ENCODE results near the gene TRIM38.

The TRIM38 gene

GRCh38 chr6:25961619-25962148, 918 bp upstream of the TRIM38 start:
- Histone ChIP-seq H3K9ac (ENCODE audit: low read depth, low read length) (peak overlapping the region; percentile 80), H4K20me1 (ENCODE audit: insufficient read depth, low read length) (no peaks in the 10 kb centered on the region), H3K79me2 (ENCODE audit: insufficient read depth, low read length) (peaks cover 6% of the 10 kb centered on the region; the same call in 1 of the 2 replicates), H2AFZ (ENCODE audit: low read depth, low read length) (peak overlapping the region; percentile 68), H3K4me1 (ENCODE audit: insufficient read depth, low read length) (peaks cover 34% of the 10 kb centered on the region), H3K27me3 (ENCODE audit: insufficient read depth, low read length, poor library complexity) (no peaks in the 10 kb centered on the region), H3K4me3 (ENCODE audit: low read depth in 1 of 2, low read length in 2 of 2) (peak overlapping the region; percentile 2 to 67; a peak in 3 of 4 replicates), H3K27ac (ENCODE audit: low read length) (peak overlapping the region; percentile 87), H3K9me3 (ENCODE audit: insufficient read depth, low read length, severe bottlenecking) (peaks cover 9% of the 10 kb centered on the region), H3K36me3 (ENCODE audit: insufficient read depth, low read length) (peaks cover 7% of the 10 kb centered on the region; the same call in 1 of the 2 replicates), H3K4me2 (ENCODE audit: insufficient read depth, low read length) (peak overlapping the region; percentile 71)
- ATAC-seq (ENCODE audit: insufficient read depth, low read depth) (no peak), DNase-seq (no peak)
- peak; percentile 18 for TF ChIP-seq CTCF (IDR thresholded peaks at IDR 0.05; ENCODE audit: borderline replicate concordance, extremely low read depth, low read length, poor library complexity, severe bottlenecking)
- TF ChIP-seq EZH2 (IDR thresholded peaks at IDR 0.05; ENCODE audit: borderline replicate concordance, low read depth, low read length, severe bottlenecking): no peak

- H3K27ac ChIP-seq (ENCODE audit: low read length): peak overlapping the region; percentile 59
- H3K36me3 ChIP-seq (ENCODE audit: insufficient read depth, low read length): peaks cover 19% of the 10 kb centered on the region
- DNase-seq (no peak), ATAC-seq (ENCODE audit: insufficient read depth, low read depth) (no peak)
- H3K9ac ChIP-seq (ENCODE audit: low read depth, low read length): peak overlapping the region; percentile 80
- peak overlapping the region in 1 of 2 experiments; percentile 67; a peak in 3 of 4 replicates for H3K4me3 ChIP-seq (ENCODE audit: low read depth in 1 of 2, low read length in 2 of 2)
- peaks cover 34% of the 10 kb centered on the region for H3K4me1 ChIP-seq (ENCODE audit: insufficient read depth, low read length)
- TF ChIP-seq EZH2 (IDR thresholded peaks at IDR 0.05; ENCODE audit: borderline replicate concordance, low read depth, low read length, severe bottlenecking): no peak
- H4K20me1 ChIP-seq (ENCODE audit: insufficient read depth, low read length): no peaks in the 10 kb centered on the region
- 0 out of 2 replicates have a peak overlapping the region, but pooled peaks have one; percentile 10 for H2AFZ ChIP-seq (ENCODE audit: low read depth, low read length)
- peak overlapping the region; percentile 71 for H3K4me2 ChIP-seq (ENCODE audit: insufficient read depth, low read length)
- peaks cover 7% of the 10 kb centered on the region for H3K9me3 ChIP-seq (ENCODE audit: insufficient read depth, low read length, severe bottlenecking)
- H3K27me3 ChIP-seq (ENCODE audit: insufficient read depth, low read length, poor library complexity): no peaks in the 10 kb centered on the region
- H3K79me2 ChIP-seq (ENCODE audit: insufficient read depth, low read length): peaks cover 6% of the 10 kb centered on the region; the same call in 1 of the 2 replicates
Measured at GRCh38 chr6:25963426-25964123, 973 bp downstream of the TRIM38 start.

GRCh38 chr6:25965058-25965457, 2.5 kb downstream of the TRIM38 start:
- H3K9me3 ChIP-seq (ENCODE audit: insufficient read depth, low read length, severe bottlenecking): no peaks in the 10 kb centered on the region
- ATAC-seq (ENCODE audit: insufficient read depth, low read depth) (no peak), DNase-seq (no peak)
- no peak overlapping the region for H3K4me2 ChIP-seq (ENCODE audit: insufficient read depth, low read length)
- no peak overlapping the region for H3K27ac ChIP-seq (ENCODE audit: low read length)
- H3K27me3 ChIP-seq (ENCODE audit: insufficient read depth, low read length, poor library complexity): no peaks in the 10 kb centered on the region
- H3K36me3 ChIP-seq (ENCODE audit: insufficient read depth, low read length): peaks cover 25% of the 10 kb centered on the region
- H3K4me1 ChIP-seq (ENCODE audit: insufficient read depth, low read length): peaks cover 33% of the 10 kb centered on the region
- no peak overlapping the region for H3K4me3 ChIP-seq (ENCODE audit: low read depth in 1 of 2, low read length in 2 of 2)
- peaks cover 6% of the 10 kb centered on the region; the same call in 1 of the 2 replicates for H3K79me2 ChIP-seq (ENCODE audit: insufficient read depth, low read length)
- TF ChIP-seq EZH2 (IDR thresholded peaks at IDR 0.05; ENCODE audit: borderline replicate concordance, low read depth, low read length, severe bottlenecking) (no peak), CTCF (IDR thresholded peaks at IDR 0.05; ENCODE audit: borderline replicate concordance, extremely low read depth, low read length, poor library complexity, severe bottlenecking) (no peak)
- no peak overlapping the region for H2AFZ ChIP-seq (ENCODE audit: low read depth, low read length)
- no peaks in the 10 kb centered on the region for H4K20me1 ChIP-seq (ENCODE audit: insufficient read depth, low read length)
- H3K9ac ChIP-seq (ENCODE audit: low read depth, low read length): no peak overlapping the region

GRCh38 chr6:25966711-25967110, 4.1 kb downstream of the TRIM38 start:
- no peak overlapping the region for H3K27ac ChIP-seq (ENCODE audit: low read length)
- H3K27me3 ChIP-seq (ENCODE audit: insufficient read depth, low read length, poor library complexity): no peaks in the 10 kb centered on the region
- H3K36me3 ChIP-seq (ENCODE audit: insufficient read depth, low read length): peaks cover 36% of the 10 kb centered on the region
- H3K9ac ChIP-seq (ENCODE audit: low read depth, low read length): no peak overlapping the region
- H3K4me3 ChIP-seq (ENCODE audit: low read depth in 1 of 2, low read length in 2 of 2): no peak overlapping the region
- H2AFZ ChIP-seq (ENCODE audit: low read depth, low read length): no peak overlapping the region
- H3K9me3 ChIP-seq (ENCODE audit: insufficient read depth, low read length, severe bottlenecking): no peaks in the 10 kb centered on the region
- peaks cover 24% of the 10 kb centered on the region for H3K4me1 ChIP-seq (ENCODE audit: insufficient read depth, low read length)
- ATAC-seq (ENCODE audit: insufficient read depth, low read depth) (no peak), DNase-seq (no peak)
- H3K4me2 ChIP-seq (ENCODE audit: insufficient read depth, low read length): no peak overlapping the region; the same call in 1 of the 2 replicates
- no peak for TF ChIP-seq CTCF (IDR thresholded peaks at IDR 0.05; ENCODE audit: borderline replicate concordance, extremely low read depth, low read length, poor library complexity, severe bottlenecking)
- no peak for TF ChIP-seq EZH2 (IDR thresholded peaks at IDR 0.05; ENCODE audit: borderline replicate concordance, low read depth, low read length, severe bottlenecking)
- no peaks in the 10 kb centered on the region for H4K20me1 ChIP-seq (ENCODE audit: insufficient read depth, low read length)
- peaks cover 6% of the 10 kb centered on the region; the same call in 1 of the 2 replicates for H3K79me2 ChIP-seq (ENCODE audit: insufficient read depth, low read length)

Measured in DND-41 (cell line).